Natural killer cell treated with Interleukin-12 subunit alpha and Interleukin-12 subunit beta and Interleukin-15 and Interleukin-18, amount 100 ng/mL, for 72 hours (primary cell): ENCODE results near the gene SSX2IP. TPM values are rescaled to one million over a fixed set of nuclear protein-coding genes. Genes with fewer than 3 reads are reported as not detected.

Experiments used
- ATAC-seq, 2 donors: fragments of 150-1000 bp; cut with Tn5 transposase in 1 of 2; sonication (Bioruptor Pico), chemical (Tn5 transposase) in 1 of 2; 2 replicates each; pipeline ENCODE4 v1.10.0; 2021
- DNase-seq: peaks from one replicate; pipeline ENCODE4 v3.0.0; 2022; ENCODE audit warnings: low spot score
- H3K27ac Mint-ChIP-seq, 2 donors: 1 replicate in 1 of 2; 2 replicates in 1 of 2; pipeline ENCODE4 v1.8.0; 2022; ENCODE audit warnings: mixed read lengths in 2 of 2, mild to moderate bottlenecking in 1 of 2, moderate library complexity in 1 of 2
- H3K27me3 Mint-ChIP-seq, 2 donors: 1 replicate in 1 of 2; 2 replicates in 1 of 2; pipeline ENCODE4 v1.8.0; 2022; ENCODE audit warnings: mixed read lengths in 2 of 2
- H3K36me3 Mint-ChIP-seq: one replicate; pipeline ENCODE4 v1.8.0; 2022; ENCODE audit warnings: mixed read lengths
- H3K4me1 Mint-ChIP-seq, 2 donors: 1 replicate in 1 of 2; 2 replicates in 1 of 2; pipeline ENCODE4 v1.8.0; 2022; ENCODE audit warnings: low read depth in 2 of 2, mixed read lengths in 2 of 2, mild to moderate bottlenecking in 1 of 2
- H3K4me3 Mint-ChIP-seq: one replicate; pipeline ENCODE4 v1.8.0; 2022; ENCODE audit warnings: mixed read lengths
- H3K9me3 Mint-ChIP-seq: 2 replicates; pipeline ENCODE4 v1.8.0; 2022; ENCODE audit warnings: mixed read lengths
- total RNA-seq, 2 donors: library from RNA; stranded (reverse); gene quantifications; one replicate each; pipeline ENCODE4 v1.2.3, GENCODE V29; 2022

SSX2IP gene
- total RNA-seq, 2 donors from 2014 or later: 6.5 to 10.0 TPM

- DNase-seq (no peak), ATAC-seq (no peak)
- H3K4me3 Mint-ChIP-seq: no peak overlapping the region
- no peaks in the 10 kb centered on the region for H3K9me3 Mint-ChIP-seq
- peaks cover 0 to 3% of the 10 kb centered on the region in 2 donors for H3K4me1 Mint-ChIP-seq
- H3K27ac Mint-ChIP-seq: no peak overlapping the region
- H3K36me3 Mint-ChIP-seq: no peaks in the 10 kb centered on the region
- peaks cover 4 to 12% of the 10 kb centered on the region in 2 donors for H3K27me3 Mint-ChIP-seq
Measured at GRCh38 chr1:84721152-84721551, 30.9 kb upstream of the SSX2IP start.

DNA sequence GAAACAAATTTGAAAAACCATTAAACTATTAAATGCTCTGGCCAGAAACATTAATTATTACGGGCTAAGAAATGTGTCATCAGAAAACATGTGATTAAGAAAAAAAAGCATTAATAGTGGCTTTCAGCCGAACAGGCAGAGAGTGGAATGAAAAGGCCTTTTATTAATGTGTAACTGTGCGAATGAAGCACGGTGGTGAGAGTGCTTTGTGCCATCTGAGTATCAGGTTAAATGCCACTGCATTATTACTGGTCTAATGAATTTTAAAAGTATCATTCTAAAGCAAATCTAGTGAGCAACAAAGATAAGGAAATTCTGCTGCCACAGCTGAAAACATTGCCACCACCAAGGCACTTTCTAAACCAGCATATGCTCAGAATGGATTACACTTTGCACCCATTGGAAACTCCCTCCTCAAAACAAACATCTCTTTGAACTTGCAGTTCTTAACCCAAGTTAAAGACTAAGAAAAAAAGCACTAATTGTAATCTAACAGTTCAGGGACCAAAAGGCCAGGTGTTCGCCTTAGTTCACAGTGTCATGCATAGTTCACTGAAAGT is 30.0 kb upstream of the SSX2IP start:
- peaks cover 0 to 3% of the 10 kb centered on the region in 2 donors for H3K4me1 Mint-ChIP-seq

DNA sequence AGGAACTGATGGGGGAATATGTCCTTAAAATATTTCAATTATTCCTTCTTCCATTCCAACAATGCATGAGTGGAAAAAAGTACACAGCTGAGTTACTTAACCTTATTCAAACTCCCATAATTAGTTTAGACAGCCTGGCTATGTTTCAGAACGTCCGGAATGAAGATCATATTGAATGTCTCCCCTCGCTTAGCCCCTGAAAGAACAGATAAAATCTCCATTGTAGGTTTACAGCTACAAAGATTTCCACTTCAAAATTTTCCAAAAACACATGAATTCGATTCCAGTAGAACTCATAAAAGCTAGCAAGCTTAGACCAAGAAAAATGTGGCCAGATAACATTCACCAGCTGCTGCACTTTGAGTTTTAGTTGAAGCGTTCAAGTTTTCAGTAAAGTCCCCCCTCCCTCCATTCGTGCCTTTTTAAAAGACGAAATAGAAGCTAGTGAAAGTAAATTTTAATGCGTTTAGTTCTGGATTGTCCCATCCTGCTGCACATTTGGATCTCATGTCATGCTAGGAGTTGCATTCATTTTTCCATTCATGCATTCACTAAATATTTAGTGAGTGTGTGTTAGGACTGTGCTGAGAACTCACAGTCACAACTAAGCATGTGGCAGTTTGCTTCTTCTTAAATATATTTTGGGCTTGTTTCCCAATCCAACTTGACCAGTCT is 29.4 kb upstream of the SSX2IP start:
- peaks cover 0 to 3% of the 10 kb centered on the region in 2 donors for H3K4me1 Mint-ChIP-seq
- no peak overlapping the region for H3K4me3 Mint-ChIP-seq
- H3K36me3 Mint-ChIP-seq: no peaks in the 10 kb centered on the region
- H3K9me3 Mint-ChIP-seq: no peaks in the 10 kb centered on the region
- no peak for ATAC-seq
- peaks cover 7 to 16% of the 10 kb centered on the region in 2 donors for H3K27me3 Mint-ChIP-seq
- no peak for DNase-seq
- H3K27ac Mint-ChIP-seq: no peak overlapping the region

More for the DNA sequence above, 30.0 kb upstream of the SSX2IP start:
- H3K27me3 Mint-ChIP-seq: peaks cover 7 to 16% of the 10 kb centered on the region in 2 donors
- no peak overlapping the region for H3K27ac Mint-ChIP-seq
- H3K4me3 Mint-ChIP-seq: no peak overlapping the region
- no peaks in the 10 kb centered on the region for H3K9me3 Mint-ChIP-seq
- ATAC-seq (no peak), DNase-seq (no peak)
- no peaks in the 10 kb centered on the region for H3K36me3 Mint-ChIP-seq

- Mint-ChIP-seq H3K36me3 (no peaks in the 10 kb centered on the region), H3K4me1 (peaks cover 0 to 3% of the 10 kb centered on the region in 2 donors), H3K4me3 (no peak overlapping the region), H3K27ac (no peak overlapping the region), H3K27me3 (peaks cover 7 to 8% of the 10 kb centered on the region in 2 donors), H3K9me3 (no peaks in the 10 kb centered on the region)
- DNase-seq (no peak), ATAC-seq (no peak)
Measured at GRCh38 chr1:84715342-84716019, 25.2 kb upstream of the SSX2IP start.

DNA sequence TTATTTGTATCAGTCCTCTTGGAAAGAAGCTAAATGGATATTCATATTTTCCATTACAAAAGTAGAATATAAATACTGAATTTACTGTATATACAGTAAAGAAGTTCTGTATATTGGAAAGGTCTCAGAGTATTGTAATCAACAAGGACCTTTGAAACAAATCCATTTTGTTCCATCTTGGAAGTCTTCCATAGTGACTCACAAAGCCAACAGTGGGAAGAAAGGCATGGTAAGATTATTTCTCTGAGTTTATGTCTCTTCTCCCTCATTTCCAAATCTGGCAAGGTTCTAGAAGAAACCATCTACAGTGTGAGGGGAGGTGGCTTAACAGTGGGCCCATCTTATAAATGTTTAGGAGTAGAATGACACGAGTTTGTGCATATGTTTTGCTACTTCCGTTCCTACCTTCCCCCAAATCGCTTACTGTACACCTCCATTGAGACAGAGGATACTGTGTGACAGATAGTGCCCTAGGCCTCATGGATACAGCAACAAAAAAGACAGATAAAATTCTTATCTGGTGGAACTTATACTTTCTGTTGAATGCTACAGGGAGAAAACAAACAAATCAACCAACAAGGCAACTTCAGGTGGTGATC is 22.1 kb upstream of the SSX2IP start:
- Mint-ChIP-seq H3K9me3 (no peaks in the 10 kb centered on the region), H3K27ac (no peak overlapping the region), H3K4me1 (no peaks in the 10 kb centered on the region), H3K36me3 (no peaks in the 10 kb centered on the region), H3K27me3 (peaks cover 5 to 7% of the 10 kb centered on the region in 2 donors), H3K4me3 (no peak overlapping the region)
- ATAC-seq (no peak), DNase-seq (no peak)

DNA sequence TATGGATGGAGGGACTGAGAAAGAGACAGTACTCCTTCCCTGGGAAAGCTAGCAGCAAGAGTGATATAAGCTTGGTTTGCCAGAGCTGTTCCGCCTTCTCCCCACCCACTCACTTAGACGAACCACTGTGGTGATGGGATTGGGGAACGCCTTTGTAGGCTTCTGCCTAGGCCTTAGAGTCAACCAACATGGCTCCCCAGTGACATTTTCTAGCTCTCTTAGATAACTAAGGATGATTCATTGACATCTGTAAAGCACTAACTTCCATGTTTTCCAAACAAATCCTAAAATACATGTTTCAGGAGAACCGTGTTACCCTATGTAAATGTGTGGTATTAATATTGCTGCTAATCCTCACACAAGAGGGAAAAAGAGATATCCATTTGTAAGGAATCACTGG is 21.6 kb upstream of the SSX2IP start:
- no peak overlapping the region for H3K27ac Mint-ChIP-seq
- H3K4me1 Mint-ChIP-seq: no peaks in the 10 kb centered on the region
- no peak overlapping the region for H3K4me3 Mint-ChIP-seq
- no peak for DNase-seq
- no peak for ATAC-seq
- H3K36me3 Mint-ChIP-seq: no peaks in the 10 kb centered on the region
- H3K27me3 Mint-ChIP-seq: peaks cover 5 to 7% of the 10 kb centered on the region in 2 donors
- H3K9me3 Mint-ChIP-seq: no peaks in the 10 kb centered on the region

DNA sequence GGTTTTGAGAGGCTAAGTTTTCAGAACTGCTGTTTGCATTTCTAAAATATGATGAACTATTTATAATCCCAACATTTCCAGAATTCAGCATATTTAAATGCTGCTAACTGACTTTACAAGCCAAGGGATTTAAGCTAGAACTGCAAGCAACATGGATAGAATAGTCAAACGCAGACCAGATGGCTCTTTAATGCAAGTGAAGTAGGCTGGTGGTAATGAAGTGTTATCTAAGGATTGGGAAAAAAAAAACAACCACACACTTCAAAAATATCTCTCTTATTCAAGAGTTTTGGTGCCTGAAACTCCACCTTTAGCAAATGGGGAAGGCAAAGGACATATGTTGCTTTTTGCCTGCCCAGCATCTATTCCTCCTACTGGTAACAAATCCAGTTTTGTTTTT is 20.9 kb upstream of the SSX2IP start:
- no peak for DNase-seq
- Mint-ChIP-seq H3K27me3 (peaks cover 2 to 4% of the 10 kb centered on the region in 2 donors), H3K4me1 (no peaks in the 10 kb centered on the region), H3K4me3 (no peak overlapping the region), H3K27ac (no peak overlapping the region), H3K36me3 (no peaks in the 10 kb centered on the region), H3K9me3 (no peaks in the 10 kb centered on the region)
- no peak for ATAC-seq

- no peaks in the 10 kb centered on the region for H3K36me3 Mint-ChIP-seq
- H3K27ac Mint-ChIP-seq: no peak overlapping the region
- H3K9me3 Mint-ChIP-seq: no peaks in the 10 kb centered on the region
- DNase-seq: no peak
- H3K27me3 Mint-ChIP-seq: no peaks in the 10 kb centered on the region
- no peak for ATAC-seq
- H3K4me3 Mint-ChIP-seq: no peak overlapping the region
- no peaks in the 10 kb centered on the region for H3K4me1 Mint-ChIP-seq
Measured at GRCh38 chr1:84709131-84709530, 18.9 kb upstream of the SSX2IP start.

GRCh38 chr1:84708031-84708430 is 17.8 kb upstream of the SSX2IP start:
- Mint-ChIP-seq H3K27ac (no peak overlapping the region), H3K27me3 (peaks cover under 1 to 3% of the 10 kb centered on the region in 2 donors), H3K36me3 (no peaks in the 10 kb centered on the region), H3K4me1 (no peaks in the 10 kb centered on the region), H3K4me3 (no peak overlapping the region), H3K9me3 (no peaks in the 10 kb centered on the region)
- no peak for DNase-seq
- ATAC-seq: no peak

DNA sequence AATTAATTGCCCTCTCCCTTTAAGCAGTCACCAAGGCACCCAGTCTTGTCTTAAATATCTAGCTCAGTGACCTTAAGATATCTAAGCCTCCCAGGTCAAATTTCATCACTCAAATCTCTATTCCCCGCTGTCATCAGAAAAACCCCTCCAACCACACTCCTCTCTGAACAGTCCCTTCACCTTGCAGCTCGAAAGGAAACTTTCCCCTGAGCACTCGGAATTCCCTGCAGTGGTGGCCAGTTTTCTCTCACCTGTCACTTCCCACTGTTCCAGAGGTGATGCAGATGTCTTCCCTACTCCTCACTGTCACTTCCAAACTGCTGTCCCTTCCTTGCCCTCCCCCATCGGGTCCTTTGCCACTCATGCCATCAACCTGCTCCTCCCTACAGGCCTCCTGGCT is 15.3 kb upstream of the SSX2IP start:
- Mint-ChIP-seq H3K4me3 (no peak overlapping the region), H3K27me3 (peaks cover 5 to 9% of the 10 kb centered on the region in 2 donors), H3K27ac (no peak overlapping the region), H3K9me3 (no peaks in the 10 kb centered on the region), H3K4me1 (no peaks in the 10 kb centered on the region), H3K36me3 (no peaks in the 10 kb centered on the region)
- DNase-seq: no peak
- ATAC-seq: no peak

DNA sequence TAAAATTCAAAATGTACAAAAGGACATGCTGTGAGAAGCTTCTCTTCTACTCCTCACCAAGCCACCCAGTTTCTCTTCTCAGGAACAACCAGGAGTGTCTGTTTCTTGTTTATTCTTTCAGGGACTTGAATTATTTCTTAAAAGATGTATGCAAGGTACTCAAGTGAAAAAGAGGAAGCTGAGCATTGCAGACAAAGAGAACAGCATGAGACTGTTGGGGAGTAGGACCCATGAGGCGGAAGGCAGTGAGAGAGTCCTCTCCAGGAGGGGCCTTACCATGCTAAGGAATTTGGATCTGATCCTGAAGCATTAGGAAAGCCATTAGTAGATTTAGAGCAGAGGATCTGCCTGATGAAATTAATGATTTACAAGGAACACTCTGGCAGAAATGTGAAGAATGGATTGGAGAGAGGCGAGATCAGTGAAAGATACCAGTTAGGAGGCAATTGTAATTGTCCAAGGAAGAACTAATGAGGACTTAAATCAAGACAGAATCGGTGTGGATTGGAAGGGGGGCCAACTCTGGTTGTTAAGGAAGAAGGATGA is 14.7 kb upstream of the SSX2IP start:
- no peaks in the 10 kb centered on the region for H3K4me1 Mint-ChIP-seq
- H3K4me3 Mint-ChIP-seq: no peak overlapping the region
- no peak overlapping the region for H3K27ac Mint-ChIP-seq
- no peaks in the 10 kb centered on the region for H3K36me3 Mint-ChIP-seq
- H3K9me3 Mint-ChIP-seq: no peaks in the 10 kb centered on the region
- no peak for ATAC-seq
- H3K27me3 Mint-ChIP-seq: peaks cover 7 to 9% of the 10 kb centered on the region in 2 donors
- DNase-seq: no peak

DNA sequence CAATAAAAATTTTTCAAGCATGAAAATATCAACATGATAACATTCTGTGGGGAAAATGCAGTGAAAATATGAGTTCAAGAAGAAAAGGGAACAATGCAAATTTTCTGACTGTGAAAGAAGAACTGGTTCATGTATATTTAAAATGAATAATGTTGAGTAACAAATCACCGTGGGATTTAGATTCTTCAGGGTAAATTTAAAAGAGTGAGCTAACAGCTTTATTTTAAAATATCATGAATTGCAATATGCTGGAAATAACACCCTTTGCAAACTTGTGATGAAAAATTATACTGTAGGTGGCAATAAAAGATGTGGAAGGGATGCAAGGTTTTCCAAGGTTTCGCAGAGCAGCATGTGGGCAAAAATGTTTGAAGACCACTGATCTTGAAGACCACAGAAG is 13.2 kb upstream of the SSX2IP start:
- Mint-ChIP-seq H3K36me3 (no peaks in the 10 kb centered on the region), H3K27me3 (peaks cover 8 to 9% of the 10 kb centered on the region in 2 donors), H3K9me3 (no peaks in the 10 kb centered on the region), H3K4me3 (no peak overlapping the region), H3K27ac (no peak overlapping the region), H3K4me1 (no peaks in the 10 kb centered on the region)
- ATAC-seq (no peak), DNase-seq (no peak)

GRCh38 chr1:84702143-84702542 is 11.9 kb upstream of the SSX2IP start:
- Mint-ChIP-seq H3K27ac (no peak overlapping the region), H3K27me3 (peaks cover 8 to 9% of the 10 kb centered on the region in 2 donors)

GRCh38 chr1:84701376-84701775 is 11.1 kb upstream of the SSX2IP start:
- no peaks in the 10 kb centered on the region for H3K9me3 Mint-ChIP-seq
- H3K27ac Mint-ChIP-seq: no peak overlapping the region
- H3K4me1 Mint-ChIP-seq: no peaks in the 10 kb centered on the region
- H3K36me3 Mint-ChIP-seq: no peaks in the 10 kb centered on the region
- ATAC-seq (no peak), DNase-seq (no peak)
- peaks cover 8 to 9% of the 10 kb centered on the region in 2 donors for H3K27me3 Mint-ChIP-seq
- H3K4me3 Mint-ChIP-seq: no peak overlapping the region

More at GRCh38 chr1:84702143-84702542, 11.9 kb upstream of the SSX2IP start:
- no peak for DNase-seq
- H3K4me1 Mint-ChIP-seq: no peaks in the 10 kb centered on the region
- no peak for ATAC-seq
- H3K4me3 Mint-ChIP-seq: no peak overlapping the region
- no peaks in the 10 kb centered on the region for H3K36me3 Mint-ChIP-seq
- H3K9me3 Mint-ChIP-seq: no peaks in the 10 kb centered on the region
